HG03442 (cell line): ENCODE measurements around the gene FAM53A.
"Not testable (repeated sequence)": the region's sequence is repeated elsewhere in the genome, so short reads cannot be mapped to it uniquely, and the experiment has no call there.

Experiments used
- ATAC-seq: cut with Tn5 transposase; IDR thresholded peaks from one replicate; pipeline ENCODE4 v1.9.1; 2021; ENCODE audit warnings: mild to moderate bottlenecking, moderate library complexity; ENCODE audit not compliant: unreplicated experiment

FAM53A gene

DNA sequence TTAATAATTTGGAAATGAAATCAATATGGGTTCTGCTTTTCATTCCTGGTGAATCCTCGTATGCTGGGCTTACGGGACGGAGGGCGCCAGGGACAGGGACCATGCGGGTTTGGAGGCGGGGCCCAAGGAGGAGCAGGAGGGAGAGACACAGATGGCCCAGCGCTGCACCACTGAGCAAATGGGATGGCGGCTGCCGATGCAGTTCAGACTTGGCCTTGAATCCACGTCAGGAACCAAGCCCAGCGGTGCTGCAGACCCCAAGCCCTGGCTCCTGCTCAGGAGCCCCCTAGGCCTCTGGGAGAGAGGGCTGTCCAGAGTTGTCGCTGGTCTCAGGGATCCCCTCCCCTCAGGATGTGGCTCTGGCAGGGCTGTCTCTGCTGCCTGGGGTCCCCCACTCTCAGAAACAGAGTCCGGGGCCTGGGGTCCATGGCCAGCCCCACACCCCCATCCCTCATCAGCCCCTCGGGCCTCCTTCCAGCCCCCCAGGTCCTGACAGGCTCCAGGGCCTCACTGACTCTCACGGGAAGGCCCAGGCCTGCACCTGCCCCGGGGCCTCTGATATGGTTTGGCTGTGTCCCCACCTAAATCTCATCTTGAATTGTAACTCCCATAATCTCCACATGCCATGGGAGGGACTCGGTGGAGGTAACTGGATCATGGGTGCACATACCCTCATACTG is 75.2 kb downstream of the FAM53A start:
- ATAC-seq = no peak

DNA sequence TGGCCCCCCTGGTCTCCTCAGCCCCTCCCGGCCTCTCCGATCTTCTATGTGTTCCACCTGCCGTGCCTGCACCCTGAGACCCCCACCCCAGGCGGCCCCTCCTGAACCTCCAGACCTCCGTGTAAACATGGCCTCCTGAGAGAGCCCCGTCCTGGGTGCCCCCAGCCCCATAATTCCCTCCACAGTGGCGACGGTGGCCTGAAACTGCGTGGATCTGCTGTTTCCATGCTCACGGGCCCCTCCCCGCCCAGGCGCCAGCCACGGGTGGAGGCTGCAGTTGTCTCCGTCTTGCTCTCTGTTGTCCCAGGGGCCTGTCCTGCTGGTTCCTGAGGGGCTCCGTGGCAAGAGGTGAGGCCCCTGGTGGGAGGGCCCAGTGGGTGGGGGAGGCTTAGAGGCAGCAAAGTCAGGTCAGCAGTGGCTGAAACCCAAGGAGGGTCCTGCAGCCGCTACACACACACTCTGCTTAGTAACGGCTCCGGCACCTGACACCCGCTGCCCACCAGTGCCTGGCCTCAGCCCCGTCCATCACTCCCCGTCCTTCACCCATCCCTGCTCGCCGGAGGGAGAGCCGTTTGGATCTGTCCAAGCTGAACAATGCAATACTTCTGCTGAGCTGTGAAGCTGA is 75.8 kb downstream of the FAM53A start:
- ATAC-seq = no peak

DNA sequence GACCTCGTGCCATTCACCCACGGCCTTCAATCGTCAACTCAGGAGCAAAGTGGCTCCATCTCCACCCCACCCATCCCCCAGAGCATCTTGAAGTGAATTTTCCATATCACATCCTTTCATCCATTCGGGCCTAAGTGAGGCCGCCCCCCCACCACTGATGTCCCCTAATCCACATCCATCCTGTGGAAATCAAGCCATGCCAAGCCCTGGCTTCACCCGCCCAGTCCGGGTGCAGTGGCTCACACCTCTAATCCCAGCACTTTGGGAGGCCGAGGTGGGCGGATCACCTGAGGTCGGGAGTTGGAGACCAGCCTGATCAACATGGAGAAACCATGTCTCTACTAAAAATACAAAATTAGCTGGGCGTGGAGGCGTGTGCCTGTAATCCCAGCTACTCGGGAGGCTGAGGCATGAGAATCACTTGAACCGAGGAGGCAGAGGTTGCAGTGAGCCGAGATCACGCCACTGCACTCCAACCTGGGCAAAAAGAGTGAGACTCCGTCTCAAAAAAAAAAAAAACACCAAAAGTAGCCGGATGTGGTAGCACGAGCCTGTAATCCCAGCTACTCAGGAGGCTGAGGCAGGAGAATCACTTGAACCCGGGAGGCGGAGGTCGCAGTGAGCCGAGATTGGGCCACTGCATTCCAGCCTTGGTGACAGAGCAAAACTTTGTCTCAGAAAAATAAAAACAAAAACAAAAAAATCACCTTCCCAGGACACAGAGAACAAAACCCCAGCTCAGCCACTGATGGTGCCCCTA is 76.5 kb downstream of the FAM53A start:
- ATAC-seq = not testable (repeated sequence)

DNA sequence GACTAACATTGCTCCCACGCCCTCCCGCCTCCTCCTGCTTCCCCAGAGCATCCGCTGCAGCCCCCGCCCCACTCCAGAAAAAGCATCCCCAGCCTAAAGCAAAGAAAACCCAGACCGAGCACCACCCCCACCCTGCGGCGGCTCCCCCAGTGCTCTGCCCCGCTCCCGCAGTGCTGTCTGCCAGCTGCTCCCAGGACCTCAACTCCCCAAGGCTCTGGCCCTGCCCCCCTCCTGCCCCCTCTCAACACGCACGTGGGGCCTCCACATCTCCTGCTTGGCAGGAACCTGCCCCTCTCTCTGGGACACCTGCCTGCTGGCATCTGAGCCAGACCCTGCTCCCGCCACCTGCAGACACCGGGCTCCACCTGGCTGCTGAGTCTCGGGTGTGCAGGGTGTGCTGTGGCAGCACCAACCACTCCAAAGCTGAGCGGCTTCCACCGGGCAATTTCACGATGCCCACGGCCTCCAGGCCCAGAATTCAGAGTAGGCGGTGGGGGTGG is 79.4 kb downstream of the FAM53A start:
- ATAC-seq = no peak

DNA sequence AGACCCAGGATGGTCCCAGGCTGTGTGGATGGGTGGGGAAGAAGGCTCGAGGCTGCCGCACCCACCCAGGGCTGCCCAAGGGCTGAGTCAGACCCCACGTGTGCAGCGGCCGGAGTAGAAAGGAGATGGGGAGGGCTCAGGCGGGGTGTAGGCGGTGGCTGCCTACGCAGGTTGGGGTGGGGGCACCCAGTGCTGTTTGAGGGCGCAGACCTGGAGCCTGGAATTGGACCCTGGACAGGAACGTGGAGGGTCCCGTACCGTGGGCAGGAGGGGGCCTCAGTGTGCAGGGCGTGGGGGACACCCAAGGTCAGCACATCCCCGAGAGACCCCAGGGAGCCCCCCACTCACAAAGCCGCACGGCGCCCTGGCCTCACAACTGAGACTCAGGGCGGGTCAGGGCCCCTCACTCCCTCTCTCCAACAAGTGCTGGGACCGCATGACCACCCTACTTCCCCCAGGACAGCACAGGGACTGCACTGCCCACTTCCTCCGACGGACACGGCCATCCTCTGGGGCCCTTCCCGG is 79.9 kb downstream of the FAM53A start:
- no peak for ATAC-seq

DNA sequence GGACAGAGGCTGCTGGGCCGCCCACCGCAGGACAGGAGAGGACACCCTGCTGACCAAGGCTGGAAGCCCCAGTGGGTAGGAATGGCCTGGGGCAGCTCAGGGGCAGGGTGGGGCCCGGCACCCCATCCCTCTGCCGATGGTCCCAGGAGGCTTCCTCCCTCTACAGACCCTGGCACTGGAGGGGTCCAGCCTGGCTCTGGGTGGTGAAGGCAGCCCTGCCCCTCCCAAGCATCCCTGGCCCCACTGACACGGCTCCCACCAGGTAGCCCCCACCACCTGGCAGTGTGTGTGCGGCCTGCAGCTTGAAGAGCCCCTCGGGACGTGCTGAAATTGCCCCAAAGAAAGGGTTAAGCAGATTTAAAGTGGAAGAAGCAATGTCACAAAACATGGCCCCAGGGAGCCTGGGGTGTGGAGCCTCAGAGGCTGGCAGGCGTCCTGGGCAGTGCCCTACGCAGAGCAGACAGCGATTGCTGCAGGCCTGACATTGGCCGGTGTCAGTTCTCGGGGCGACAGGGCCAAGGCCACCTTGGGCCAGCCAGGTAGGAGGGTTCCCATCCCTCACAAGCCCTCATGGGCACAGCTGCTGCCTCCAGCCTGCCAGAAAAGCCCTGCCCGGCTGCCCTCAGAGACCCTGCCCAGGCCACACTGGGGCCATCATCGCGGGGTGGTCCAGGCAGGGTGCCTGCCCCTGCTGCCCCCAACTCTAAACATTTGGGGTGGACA is 80.5 kb downstream of the FAM53A start:
- ATAC-seq = no peak

DNA sequence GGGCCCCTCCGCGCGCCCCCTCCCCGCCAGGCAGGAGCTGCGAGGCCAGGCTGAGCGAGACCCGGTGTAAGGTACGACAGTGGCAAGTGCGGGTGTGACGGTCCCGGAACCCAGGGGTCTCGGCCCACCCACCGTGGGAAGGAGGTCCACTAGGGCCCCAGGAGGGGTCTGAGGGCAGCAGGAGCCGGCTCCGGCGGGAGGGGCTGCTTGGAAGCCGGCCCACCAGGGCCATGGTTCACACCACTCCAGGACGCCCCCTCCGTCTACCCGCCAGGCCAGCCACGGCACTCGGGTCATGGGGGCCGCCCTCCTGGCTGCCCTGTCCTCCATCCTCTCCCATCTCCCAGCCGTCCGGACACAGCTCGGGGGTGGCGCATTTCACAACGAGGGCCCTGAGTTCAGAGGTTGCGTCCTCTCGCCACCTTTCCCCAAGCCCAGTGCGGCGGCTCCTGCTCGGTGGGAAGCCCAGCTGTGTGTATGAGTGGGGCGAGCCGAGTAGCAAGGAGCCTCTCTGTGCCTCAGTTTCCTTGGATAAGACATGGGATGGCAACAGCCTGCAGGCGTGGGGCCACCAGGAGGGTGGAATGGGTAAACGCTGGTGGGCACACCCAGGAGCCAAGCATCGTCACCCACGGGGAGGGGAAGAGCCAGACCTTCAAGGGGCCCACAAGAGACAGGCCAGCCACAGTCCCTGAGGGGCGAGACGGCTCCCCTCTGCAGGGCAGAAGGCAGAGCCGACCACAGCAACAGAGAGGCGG is 81.3 kb downstream of the FAM53A start:
- no peak for ATAC-seq

DNA sequence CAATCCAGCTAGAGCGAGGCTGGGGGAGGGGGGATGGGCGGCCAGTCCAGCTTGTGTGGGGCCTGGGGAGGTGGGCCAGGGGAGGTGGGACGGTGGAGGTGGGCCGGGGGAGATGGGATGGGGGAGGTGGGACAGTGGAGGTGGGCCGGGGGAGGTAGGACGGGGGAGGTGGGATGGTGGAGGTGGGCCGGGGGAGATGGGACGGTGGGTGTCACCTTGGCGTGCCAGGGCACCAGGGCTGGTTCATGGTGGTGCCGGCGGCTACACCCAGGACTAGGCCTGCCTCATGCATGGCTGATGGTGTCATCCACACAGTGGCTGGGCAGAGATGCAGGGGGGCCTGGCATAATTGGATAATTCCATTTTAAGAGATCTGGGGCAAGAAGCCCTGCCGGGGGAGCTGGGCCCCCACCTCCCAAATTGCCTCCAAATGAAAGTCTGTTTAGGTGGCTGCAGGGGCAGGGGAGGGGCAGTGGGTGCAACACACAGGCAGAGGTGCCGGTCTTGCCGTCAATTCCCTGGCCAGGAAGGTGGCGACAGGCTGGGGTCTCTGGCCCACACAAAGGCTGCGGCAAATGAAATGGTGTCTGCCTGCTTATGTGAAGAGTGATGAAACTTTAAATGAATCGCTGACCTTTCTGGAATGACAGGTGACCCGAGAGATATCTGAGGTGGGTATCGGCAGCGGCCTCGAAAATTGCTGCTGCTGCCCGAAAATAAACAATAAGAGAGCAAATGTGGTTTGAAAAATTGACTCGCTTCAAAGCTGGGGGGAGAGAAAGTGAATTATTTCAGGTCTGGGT is 82.1 kb downstream of the FAM53A start:
- ATAC-seq = no peak

DNA sequence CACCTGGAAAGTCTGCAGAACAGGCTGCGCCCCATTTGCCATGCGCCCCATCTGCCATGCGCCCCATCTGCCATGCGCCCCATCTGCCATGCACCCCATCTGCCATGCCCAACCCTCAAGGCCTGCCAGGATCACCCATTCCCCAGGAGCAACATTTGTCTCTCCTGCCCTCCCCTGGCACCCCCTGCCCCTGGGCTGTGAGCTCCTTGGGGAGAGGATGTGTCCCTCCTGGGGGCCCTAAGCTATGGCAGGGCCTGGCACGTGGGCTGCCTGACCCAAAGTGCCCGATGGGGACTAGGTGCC is 82.6 kb downstream of the FAM53A start:
- ATAC-seq = no peak

DNA sequence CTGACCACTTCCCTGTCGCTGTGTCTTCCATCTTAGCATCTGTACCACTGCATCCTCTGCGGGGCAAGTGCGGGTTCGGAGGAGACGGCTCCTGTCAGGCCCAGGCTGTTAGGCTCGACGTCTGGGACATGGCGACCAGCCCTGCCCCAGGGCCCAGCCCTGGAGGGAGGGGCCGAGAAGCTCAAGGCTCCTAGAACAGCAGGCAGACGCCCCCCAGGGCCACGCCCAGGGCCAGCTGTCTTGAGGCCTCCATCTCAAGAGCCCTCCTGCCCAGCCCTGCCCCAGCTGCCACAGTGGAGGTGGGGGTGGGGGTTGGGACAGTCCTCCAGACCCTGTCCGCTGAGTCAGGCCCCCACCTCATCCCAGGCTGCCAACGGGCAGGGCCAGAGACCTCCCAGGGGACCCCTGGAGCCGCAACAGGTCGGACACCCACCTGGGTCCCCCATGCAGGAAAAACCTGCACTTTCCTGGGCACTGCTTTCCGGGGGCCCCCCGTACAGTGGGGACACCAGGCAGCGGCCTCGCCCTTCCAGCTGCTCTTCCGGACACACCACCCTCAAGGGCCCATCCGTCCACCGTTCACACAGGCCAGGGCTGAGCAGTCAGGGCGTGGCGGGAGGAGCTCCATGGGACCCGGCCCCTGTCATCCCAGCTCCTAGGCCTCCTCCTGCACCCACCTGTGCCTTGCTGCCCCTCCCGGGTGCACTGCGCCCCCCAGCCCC is 83.1 kb downstream of the FAM53A start:
- no peak for ATAC-seq

DNA sequence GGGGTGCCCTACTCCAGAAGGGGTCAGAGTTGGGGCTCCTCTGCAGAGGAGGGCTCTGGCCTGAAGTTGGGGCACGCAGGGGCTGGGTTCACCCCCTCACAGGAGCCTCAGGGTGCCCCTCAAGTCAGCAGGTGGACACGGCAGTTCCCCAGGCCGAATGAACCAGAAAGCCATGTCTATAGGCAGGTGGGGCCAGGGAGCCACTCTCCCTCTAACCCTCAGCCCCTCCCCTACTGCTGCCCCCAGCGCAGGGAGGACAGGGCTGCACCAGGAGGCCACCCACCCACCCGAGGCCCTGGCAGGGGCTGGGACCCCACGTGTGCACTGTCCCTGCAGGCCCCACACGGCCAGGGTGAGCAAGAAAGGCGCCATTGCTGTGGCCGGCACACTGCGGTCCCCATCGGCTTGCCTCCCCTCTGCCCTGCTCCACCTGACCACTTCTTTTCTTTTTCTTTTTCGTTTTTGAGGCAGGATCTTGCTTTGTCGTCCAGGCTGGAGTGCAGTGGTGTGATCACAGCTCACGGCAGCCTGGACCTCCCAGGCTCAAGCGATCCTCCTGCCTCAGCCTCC is 83.8 kb downstream of the FAM53A start:
- ATAC-seq = no peak

DNA sequence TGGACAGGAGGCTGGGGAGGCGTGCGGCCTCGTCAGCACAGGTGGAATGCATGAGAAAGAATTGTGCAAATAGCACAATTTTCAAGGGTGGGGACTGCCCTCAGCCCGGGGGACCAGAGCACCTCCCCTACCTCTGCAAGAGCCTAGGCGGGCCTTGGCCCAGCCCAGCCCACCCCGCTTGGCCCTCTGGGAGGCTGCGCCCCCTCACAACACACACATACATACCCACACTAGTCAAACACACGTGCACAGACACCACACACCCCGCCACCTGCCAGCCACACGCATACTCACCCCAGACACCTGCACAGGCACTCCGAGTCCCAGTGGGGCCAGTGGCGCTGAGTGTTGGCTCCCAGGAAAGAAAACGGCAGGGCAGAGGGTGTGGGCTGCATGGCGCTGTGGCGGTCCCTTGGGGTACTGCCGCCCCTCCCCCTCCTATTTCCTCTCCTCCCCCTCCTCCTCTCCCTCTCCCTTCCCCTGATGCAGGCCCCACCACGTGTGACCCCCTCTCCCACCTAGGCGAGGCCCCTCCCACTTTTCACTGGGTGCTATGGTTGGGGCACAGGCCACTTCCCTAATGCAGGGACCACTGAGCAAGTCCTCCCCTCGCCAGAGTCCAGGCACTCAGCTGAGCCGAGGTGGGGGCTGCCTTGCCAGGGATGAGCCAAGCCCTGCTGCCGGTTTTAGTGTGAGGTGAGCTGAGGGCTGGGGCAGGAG is 84.5 kb downstream of the FAM53A start:
- no peak for ATAC-seq

DNA sequence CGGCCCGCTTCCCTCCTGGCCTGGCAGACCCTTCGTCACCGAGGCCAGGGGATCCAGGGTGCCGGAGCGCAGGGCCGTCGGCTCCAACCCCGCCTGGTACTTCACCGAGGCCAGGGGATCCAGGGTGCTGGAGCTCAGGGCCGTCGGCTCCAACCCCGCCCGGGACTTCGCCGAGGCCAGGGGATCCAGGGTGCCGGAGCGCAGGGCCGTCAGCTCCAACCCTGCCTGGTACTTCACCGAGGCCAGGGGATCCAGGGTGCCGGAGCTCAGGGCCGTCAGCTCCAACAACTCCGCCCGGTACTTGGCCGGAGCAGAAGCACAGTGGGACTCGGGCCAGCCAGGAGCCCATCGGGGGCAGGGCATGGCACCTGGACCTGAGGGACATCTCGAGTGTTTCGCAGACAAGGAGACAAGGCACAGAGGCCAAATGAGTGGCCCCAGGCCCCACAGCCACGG is 85.1 kb downstream of the FAM53A start:
- ATAC-seq = no peak

DNA sequence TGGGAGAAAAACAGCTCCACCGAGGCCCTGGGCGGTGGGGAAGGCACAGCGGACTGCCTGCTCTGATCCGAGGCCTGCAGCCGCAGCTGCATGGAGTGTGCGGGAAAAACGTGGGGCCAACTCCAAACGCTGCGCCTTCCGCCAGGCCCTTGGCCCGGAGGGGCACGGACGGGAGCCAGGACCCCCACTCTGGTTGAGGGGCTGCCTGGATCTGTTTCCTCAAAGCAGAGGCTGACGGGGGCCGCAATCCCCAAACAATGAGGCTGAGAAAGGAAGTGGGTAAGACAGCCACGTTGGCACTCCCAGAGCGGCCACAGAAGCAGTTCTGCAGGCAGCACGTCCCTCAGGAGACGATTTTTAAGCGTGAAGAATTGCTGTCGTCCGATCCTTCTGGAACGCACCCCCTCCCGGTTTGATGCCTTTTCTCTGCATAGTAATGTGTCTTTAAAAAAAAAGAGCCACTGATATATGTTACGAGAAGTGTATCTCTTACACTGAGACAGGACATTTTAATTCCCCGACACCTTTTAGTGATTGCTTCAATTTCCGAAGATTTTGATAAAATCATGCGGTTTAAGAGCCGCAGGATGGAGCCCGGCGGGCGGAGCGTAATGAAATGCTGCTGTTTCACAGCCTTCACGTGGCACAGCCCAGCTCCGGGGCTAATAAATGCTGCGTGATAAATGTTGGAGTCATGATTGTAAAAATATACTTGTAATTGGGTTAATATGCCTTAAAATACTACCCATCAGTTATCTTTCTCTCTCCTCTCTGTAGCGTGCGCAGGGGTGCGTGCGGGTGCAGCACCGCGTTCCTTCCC is 85.7 kb downstream of the FAM53A start:
- ATAC-seq = no peak

DNA sequence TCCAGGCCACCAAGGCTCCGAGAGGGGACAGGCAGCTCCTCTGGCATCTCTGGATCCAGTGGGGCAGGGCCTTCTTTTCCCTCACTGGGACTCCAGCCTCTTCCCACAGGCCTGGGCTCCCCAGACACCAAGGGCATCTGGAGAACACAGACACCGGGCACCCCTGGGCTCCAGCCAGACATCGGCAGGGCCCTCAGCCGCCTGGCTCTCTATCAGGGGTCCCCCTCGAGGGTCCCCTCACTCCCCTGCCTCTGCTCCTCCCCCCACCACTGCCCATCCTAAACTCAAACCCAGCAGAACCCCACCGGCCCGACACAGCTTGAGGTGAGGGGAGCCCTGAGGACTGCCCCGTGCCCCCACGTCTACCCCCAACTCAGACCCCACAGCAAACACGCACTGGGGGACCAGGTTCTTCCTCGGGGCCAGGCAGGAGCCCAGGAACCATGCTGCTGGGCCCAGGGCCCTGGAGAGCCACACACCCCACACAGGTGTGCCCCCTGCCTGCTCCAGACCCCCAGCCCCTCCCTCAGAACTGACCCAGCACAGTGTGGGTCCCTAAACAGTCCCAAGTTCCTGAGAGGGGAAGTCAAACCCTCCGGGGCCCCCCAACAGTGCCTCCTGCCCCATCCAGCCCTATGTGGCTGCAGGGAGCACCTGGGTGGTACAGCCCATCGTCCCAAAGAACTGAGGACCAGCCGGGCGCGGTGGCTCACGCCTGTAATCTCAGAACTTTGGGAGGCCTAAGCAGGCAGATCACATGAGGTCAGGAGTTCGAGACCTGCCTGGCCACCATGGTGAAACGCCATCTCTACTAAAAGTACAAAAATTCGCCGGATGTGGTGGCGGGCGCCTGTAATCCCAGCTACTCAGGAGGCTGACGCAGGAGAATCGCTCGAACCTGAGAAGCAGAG is 86.8 kb downstream of the FAM53A start:
- no peak for ATAC-seq

DNA sequence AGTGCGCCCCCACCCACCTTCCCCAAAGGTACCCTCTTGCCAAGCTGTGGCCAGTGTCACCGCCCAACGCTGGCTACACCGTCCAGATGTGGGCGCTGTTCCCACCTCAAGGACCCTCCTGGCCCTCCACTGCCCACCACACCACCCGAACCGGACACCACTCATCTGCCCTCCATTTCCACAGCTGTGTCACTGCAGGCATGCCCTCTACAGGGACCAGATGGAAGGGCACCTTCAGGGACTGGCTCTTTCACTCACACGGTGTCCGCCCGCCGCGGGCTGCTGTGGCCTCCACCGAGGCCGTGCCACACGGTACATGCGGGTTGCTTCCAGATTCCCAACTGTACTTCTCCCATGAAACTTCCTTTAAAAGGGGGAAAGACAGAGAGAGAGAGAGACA is 87.7 kb downstream of the FAM53A start:
- no peak for ATAC-seq
